Measurements from ENCODE around the gene PIKFYVE.
A peak's percentile ranks its signal among the peaks of the same experiment; 100 is the strongest.

Gene PIKFYVE

GRCh38 chr2:208360259-208361076, 94.4 kb downstream of the PIKFYVE start:
- no peak for DNase-seq (ENCODE audit: low read depth)
- no peak for TF ChIP-seq CTCF (IDR thresholded peaks at IDR 0.05; ENCODE audit: low read depth, low read length)
- no peak for TF ChIP-seq MYC (IDR thresholded peaks at IDR 0.05; ENCODE audit: low read depth, low read length)
- TF ChIP-seq POLR2A (IDR thresholded peaks at IDR 0.05; ENCODE audit: extremely low read depth, insufficient read length), result no peak
- TF ChIP-seq MAX (IDR thresholded peaks at IDR 0.05; ENCODE audit: low read depth, low read length), result no peak
- H3K4me3 ChIP-seq (ENCODE audit: low read depth, low read length), result no peak overlapping the region

GRCh38 chr2:208361077-208361441, 95.0 kb downstream of the PIKFYVE start:
- no peak for DNase-seq (ENCODE audit: low read depth)
- no peak for TF ChIP-seq POLR2A (IDR thresholded peaks at IDR 0.05; ENCODE audit: extremely low read depth, insufficient read length)
- no peak for TF ChIP-seq MYC (IDR thresholded peaks at IDR 0.05; ENCODE audit: low read depth, low read length)
- TF ChIP-seq MAX (IDR thresholded peaks at IDR 0.05; ENCODE audit: low read depth, low read length), result no peak
- no peak for TF ChIP-seq CTCF (IDR thresholded peaks at IDR 0.05; ENCODE audit: low read depth, low read length)
- no peak overlapping the region for H3K4me3 ChIP-seq (ENCODE audit: low read depth, low read length)

GRCh38 chr2:208363485-208363884, 97.4 kb downstream of the PIKFYVE start:
- no peak overlapping the region for H3K4me3 ChIP-seq (ENCODE audit: low read depth, low read length)
- no peak for TF ChIP-seq MAX (IDR thresholded peaks at IDR 0.05; ENCODE audit: low read depth, low read length)
- TF ChIP-seq POLR2A (IDR thresholded peaks at IDR 0.05; ENCODE audit: extremely low read depth, insufficient read length), result no peak
- TF ChIP-seq MYC (IDR thresholded peaks at IDR 0.05; ENCODE audit: low read depth, low read length), result no peak
- no peak for TF ChIP-seq CTCF (IDR thresholded peaks at IDR 0.05; ENCODE audit: low read depth, low read length)
- peak; percentile 56 for DNase-seq (ENCODE audit: low read depth)

- TF ChIP-seq MYC (IDR thresholded peaks at IDR 0.05; ENCODE audit: low read depth, low read length) (no peak), MAX (IDR thresholded peaks at IDR 0.05; ENCODE audit: low read depth, low read length) (no peak), CTCF (IDR thresholded peaks at IDR 0.05; ENCODE audit: low read depth, low read length) (no peak), POLR2A (IDR thresholded peaks at IDR 0.05; ENCODE audit: extremely low read depth, insufficient read length) (no peak)
- no peak for DNase-seq (ENCODE audit: low read depth)
- no peak overlapping the region for H3K4me3 ChIP-seq (ENCODE audit: low read depth, low read length)
Measured at GRCh38 chr2:208366215-208367127, 100.4 kb downstream of the PIKFYVE start.

GRCh38 chr2:208369091-208369490, 103.0 kb downstream of the PIKFYVE start:
- TF ChIP-seq MAX (IDR thresholded peaks at IDR 0.05; ENCODE audit: low read depth, low read length) (no peak), CTCF (IDR thresholded peaks at IDR 0.05; ENCODE audit: low read depth, low read length) (no peak), POLR2A (IDR thresholded peaks at IDR 0.05; ENCODE audit: extremely low read depth, insufficient read length) (no peak), MYC (IDR thresholded peaks at IDR 0.05; ENCODE audit: low read depth, low read length) (no peak)
- H3K4me3 ChIP-seq (ENCODE audit: low read depth, low read length), result no peak overlapping the region
- no peak for DNase-seq (ENCODE audit: low read depth)
